ENCODE measurements around the gene ABTB2. TPM values are rescaled to one million over a fixed set of nuclear protein-coding genes. Genes with fewer than 3 reads are reported as not detected.

ABTB2 gene
- total and polyA plus RNA-seq, 7 donors, result 4.5 to 24.7 (median 18.5) TPM

GRCh38 chr11:34344768-34345539 is 12.9 kb downstream of the ABTB2 start:
- Histone ChIP-seq H3K4me3 (no peak overlapping the region), H3K27ac (peak overlapping the region; percentile 83), H3K4me1 (peaks cover 83% of the 10 kb centered on the region), H3K9me3 (no peaks in the 10 kb centered on the region), H3K27me3 (ENCODE audit: insufficient read depth in 3 of 3, low read length in 2 of 3) (no peaks in the 10 kb centered on the region), H3K36me3 (ENCODE audit: insufficient read depth in 1 of 2, low read depth in 1 of 2) (no peaks in the 10 kb centered on the region)
- intact Hi-C loops (cut with DNase I), result no loop called here
- WGBS, 3 donors, result 50 to 65% (median 52%) methylated on average over 8 of the region's 8 CpGs
- peak; percentile 49 to 69 for DNase-seq
- TF ChIP-seq CTCF (IDR thresholded peaks at IDR 0.05), result no peak
- peak in 3 of 4 donors; percentile 3 to 28 (median 25) for ATAC-seq

GRCh38 chr11:34344410-34344767 is 13.4 kb downstream of the ABTB2 start:
- no peak for ATAC-seq
- no peak for TF ChIP-seq CTCF (IDR thresholded peaks at IDR 0.05)
- H3K4me1 ChIP-seq, result peaks cover 83% of the 10 kb centered on the region

GRCh38 chr11:34343686-34344085 is 14.1 kb downstream of the ABTB2 start:
- Histone ChIP-seq H3K36me3 (ENCODE audit: insufficient read depth in 1 of 2, low read depth in 1 of 2) (no peaks in the 10 kb centered on the region), H3K4me3 (no peak overlapping the region), H3K4me1 (peaks cover 76% of the 10 kb centered on the region), H3K27ac (no peak overlapping the region), H3K27me3 (ENCODE audit: insufficient read depth in 3 of 3, low read length in 2 of 3) (no peaks in the 10 kb centered on the region), H3K9me3 (no peaks in the 10 kb centered on the region)
- ATAC-seq (no peak), DNase-seq (no peak)
- intact Hi-C loops (cut with DNase I), result no loop called here
- WGBS, 3 donors, result 84 to 95% (median 91%) methylated on average over 6 of the region's 6 CpGs
- TF ChIP-seq CTCF (IDR thresholded peaks at IDR 0.05), result no peak

More at GRCh38 chr11:34344410-34344767, 13.4 kb downstream of the ABTB2 start:
- peak overlapping the region; percentile 83 for H3K27ac ChIP-seq
- DNase-seq, result no peak
- WGBS, 3 donors, result 80 to 92% (median 81%) methylated on average over 6 of the region's 6 CpGs
- intact Hi-C loops (cut with DNase I), result no loop called here
- H3K36me3 ChIP-seq (ENCODE audit: insufficient read depth in 1 of 2, low read depth in 1 of 2), result no peaks in the 10 kb centered on the region
- H3K4me3 ChIP-seq, result no peak overlapping the region
- no peaks in the 10 kb centered on the region for H3K27me3 ChIP-seq (ENCODE audit: insufficient read depth in 3 of 3, low read length in 2 of 3)
- H3K9me3 ChIP-seq, result no peaks in the 10 kb centered on the region

GRCh38 chr11:34343153-34343552 is 14.7 kb downstream of the ABTB2 start:
- no peak overlapping the region for H3K27ac ChIP-seq
- 97 to 99% (median 98%) methylated on average over 3 of the region's 3 CpGs for WGBS, 3 donors
- TF ChIP-seq CTCF (IDR thresholded peaks at IDR 0.05), result no peak
- no peak overlapping the region for H3K4me3 ChIP-seq
- ATAC-seq (no peak), DNase-seq (no peak)
- no peaks in the 10 kb centered on the region for H3K27me3 ChIP-seq (ENCODE audit: insufficient read depth in 3 of 3, low read length in 2 of 3)
- H3K4me1 ChIP-seq, result peaks cover 71% of the 10 kb centered on the region
- H3K36me3 ChIP-seq (ENCODE audit: insufficient read depth in 1 of 2, low read depth in 1 of 2), result no peaks in the 10 kb centered on the region
- intact Hi-C loops (cut with DNase I), result no loop called here
- H3K9me3 ChIP-seq, result no peaks in the 10 kb centered on the region

Measured in psoas muscle (tissue), 8 donors.